HCT116 (cell line): ENCODE measurements around the gene MTHFD2. TPM values are rescaled to one million over a fixed set of nuclear protein-coding genes. Genes with fewer than 3 reads are reported as not detected.

Experiments
- ATAC-seq: fragments of 200-7000 bp; cut with Tn5 transposase; 2 replicates; pipeline ENCODE4 v1.9.1; 2020; ENCODE audit warnings: mild to moderate bottlenecking, moderate library complexity
- BruUV-seq: library from RNA; stranded (reverse); fragments of 400-500 nt; replicated peaks from 2 replicates; lab custom pipeline; 2021; lab: Mats Ljungman, UMichigan
- CTCF ChIA-PET: fragments of 300-600 bp; sonication (Branson Sonifier 250); formaldehyde crosslinking; loops from one replicate; lab custom pipeline; 2021; ENCODE audit warnings: antibody characterized with exemption; lab: Charles Lee
- POLR2A ChIA-PET: fragments of 300-600, 350-600 bp; sonication (Branson Sonifier 250); formaldehyde crosslinking; loops from one replicate; lab custom pipeline; 2021; ENCODE audit warnings: antibody characterized with exemption; lab: Charles Lee
- RAD21 ChIA-PET, 2 experiments: fragments of 300-600 bp; sonication (Branson Sonifier 250); formaldehyde crosslinking; loops; one replicate each; lab custom pipeline; 2023; ENCODE audit warnings: low total read pairs in 2 of 2; ENCODE audit not compliant: uncharacterized antibody in 2 of 2, unreplicated experiment in 2 of 2, low non-redundant PET in 1 of 2; lab: Charles Lee
- DNase-seq: peaks from one replicate; pipeline ENCODE4 v3.0.0-alpha.2; 2010; ENCODE audit warnings: low read depth, low spot score
- H2AFZ ChIP-seq: fragments of 200-600 bp; shearing (Covaris generic), sonication (generic); 2 replicates; pipeline ENCODE4 v1.6.1; 2017; ENCODE audit warnings: low read depth, mixed run types, mixed read lengths, antibody characterized with exemption, low read length; ENCODE audit not compliant: poor library complexity, severe bottlenecking
- H3K27ac ChIP-seq: 2 replicates; pipeline ENCODE4 v1.5.1; 2012; ENCODE audit warnings: low read depth, low read length
- H3K27me3 ChIP-seq: fragments of 200-600 bp; sonication (generic); 2 replicates; pipeline ENCODE4 v1.6.1; 2016; ENCODE audit warnings: mixed run types, low read length, mixed read lengths; ENCODE audit not compliant: insufficient read depth
- H3K36me3 ChIP-seq, 2 experiments: fragments of 200-500 bp in 1 of 2; fragments of 200-600 bp in 1 of 2; sonication (Bioruptor generic) in 1 of 2; sonication (generic) in 1 of 2; 2 replicates each; pipeline versions ENCODE4 v1.5.1 to v1.6.1; 2014 to 2016; ENCODE audit warnings: low read length in 2 of 2, inconsistent platforms in 1 of 2, mixed read lengths in 1 of 2, mixed run types in 1 of 2; ENCODE audit not compliant: insufficient read depth in 2 of 2, control insufficient read depth in 1 of 2
- H3K4me1 ChIP-seq, 2 experiments: fragments of 200-600 bp in 1 of 2; sonication (generic) in 1 of 2; 2 replicates each; pipeline versions ENCODE4 v1.5.1 to v1.6.1; 2012 to 2017; ENCODE audit warnings: low read length in 2 of 2, inconsistent platforms in 1 of 2, mild to moderate bottlenecking in 1 of 2, mixed read lengths in 1 of 2, mixed run types in 1 of 2, moderate library complexity in 1 of 2; ENCODE audit not compliant: insufficient read depth in 2 of 2, control insufficient read depth in 1 of 2
- H3K4me2 ChIP-seq: fragments of 200-600 bp; sonication (generic); 2 replicates; pipeline ENCODE4 v1.6.1; 2017; ENCODE audit warnings: mixed run types, low read length, mixed read lengths
- H3K4me3 ChIP-seq, 2 experiments: fragments of 200-600 bp in 1 of 2; sonication (generic) in 1 of 2; replicated peaks in 1 of 2; 2 replicates each; pipeline ENCODE4 v1.5.1; 2011 to 2016; ENCODE audit warnings: low read length in 2 of 2, control low read depth in 1 of 2, low read depth in 1 of 2, mild to moderate bottlenecking in 1 of 2, mixed read lengths in 1 of 2, mixed run types in 1 of 2
- H3K79me2 ChIP-seq: fragments of 200-600 bp; sonication (generic); 2 replicates; pipeline ENCODE4 v1.6.1; 2017; ENCODE audit warnings: mild to moderate bottlenecking, mixed run types, low read length, moderate library complexity, mixed read lengths; ENCODE audit not compliant: insufficient read depth
- H3K9ac ChIP-seq: fragments of 200-600 bp; sonication (generic); 2 replicates; pipeline ENCODE4 v1.6.1; 2016; ENCODE audit warnings: low read length, mixed read lengths
- H3K9me2 ChIP-seq: fragments of 200-600 bp; sonication (generic), shearing (Covaris generic); 2 replicates; pipeline ENCODE4 v1.6.1; 2017; ENCODE audit warnings: mixed run types, mild to moderate bottlenecking, moderate library complexity; ENCODE audit not compliant: insufficient read depth
- H3K9me3 ChIP-seq, 2 experiments: fragments of 200-500 bp in 1 of 2; fragments of 200-600 bp in 1 of 2; sonication (Bioruptor generic) in 1 of 2; sonication (generic) in 1 of 2; 2 replicates each; pipeline ENCODE4 v1.6.1; 2014 to 2017; ENCODE audit warnings: low read length in 2 of 2, mixed read lengths in 2 of 2, inconsistent platforms in 1 of 2, low read depth in 1 of 2, mild to moderate bottlenecking in 1 of 2, mixed run types in 1 of 2, moderate library complexity in 1 of 2; ENCODE audit not compliant: control insufficient read depth in 1 of 2, insufficient read depth in 1 of 2
- H4K20me1 ChIP-seq: fragments of 200-600 bp; sonication (generic), shearing (Covaris generic); 2 replicates; pipeline ENCODE4 v1.6.1; 2017; ENCODE audit warnings: mixed run types, mild to moderate bottlenecking, moderate library complexity; ENCODE audit not compliant: insufficient read depth
- CBX3 ChIP-seq: IDR thresholded peaks from 2 replicates; pipeline ENCODE4 v1.6.1; 2012; ENCODE audit warnings: low read depth
- EZH2 ChIP-seq: fragments of 200-600 bp; sonication (generic); IDR thresholded peaks from 2 replicates; pipeline ENCODE4 v1.6.1; 2017; ENCODE audit warnings: antibody characterized with exemption, mixed run types
- JUND ChIP-seq: IDR thresholded peaks from 2 replicates; pipeline ENCODE4 v1.6.1; 2012
- POLR2A ChIP-seq: IDR thresholded peaks from 2 replicates; pipeline ENCODE4 v1.7.0; 2011; ENCODE audit warnings: borderline replicate concordance; ENCODE audit not compliant: insufficient read depth, insufficient read length; ENCODE audit errors: extremely low read depth
- RAD21 ChIP-seq: IDR thresholded peaks from 2 replicates; pipeline ENCODE4 v1.6.1; 2012; ENCODE audit warnings: low read depth, mild to moderate bottlenecking
- SIN3A ChIP-seq: IDR thresholded peaks from 2 replicates; pipeline ENCODE4 v1.6.1; 2012; ENCODE audit warnings: low read depth
- SRF ChIP-seq: IDR thresholded peaks from 2 replicates; pipeline ENCODE4 v1.6.1; 2012; ENCODE audit warnings: low read depth
- TCF7L2 ChIP-seq: IDR thresholded peaks from 2 replicates; pipeline ENCODE4 v1.7.0; 2011; ENCODE audit warnings: borderline replicate concordance, inconsistent platforms; ENCODE audit not compliant: insufficient read depth, insufficient read length; ENCODE audit errors: extremely low read depth
- ZFX ChIP-seq: fragments of 450-650 bp; IDR thresholded peaks from 2 replicates; pipeline ENCODE4 v1.6.1; 2017
- intact Hi-C: fragments of 100-400 bp; cut with micrococcal nuclease; formaldehyde crosslinking; loops from 2 replicates; pipeline ENCODE4 v1.10.0; 2022
- total RNA-seq: library from RNA; stranded (reverse); gene quantifications from one replicate; pipeline ENCODE4 v1.2.1, GENCODE V29; 2021; ENCODE audit not compliant: unreplicated experiment
- TF ChIP-seq, protein P1 (sequence below): IDR thresholded peaks from 2 replicates; pipeline ENCODE4 v1.6.1; 2012
- TF ChIP-seq, protein P2 (sequence below): IDR thresholded peaks from 2 replicates; pipeline ENCODE4 v1.6.1; 2012; ENCODE audit warnings: low read depth

MTHFD2 gene
- total RNA-seq, 1 experiment from 2014 or later: 445 TPM

DNA sequence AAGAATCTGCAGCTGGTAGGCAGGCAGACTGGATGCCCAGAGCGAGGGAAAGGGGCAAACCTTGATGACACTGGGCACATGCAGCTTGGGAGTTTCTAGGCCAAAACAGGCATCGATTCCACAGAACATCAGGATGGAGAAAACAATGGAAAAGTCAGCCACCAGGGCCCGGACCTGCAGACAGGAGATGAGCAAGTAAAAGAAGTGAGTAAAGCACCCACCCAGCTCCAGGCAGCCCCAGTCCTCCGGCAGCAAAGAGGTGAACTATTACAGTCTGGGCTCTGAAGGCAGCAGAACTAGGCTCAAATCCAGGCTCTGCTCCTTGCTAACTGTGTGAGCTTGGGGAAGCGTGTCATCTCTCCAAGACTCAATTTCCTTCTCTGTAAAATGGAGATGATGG is 36.6 kb downstream of the MTHFD2 start (continued):
- TF ChIP-seq EZH2: no peak
- no peak for TF ChIP-seq JUND

DNA sequence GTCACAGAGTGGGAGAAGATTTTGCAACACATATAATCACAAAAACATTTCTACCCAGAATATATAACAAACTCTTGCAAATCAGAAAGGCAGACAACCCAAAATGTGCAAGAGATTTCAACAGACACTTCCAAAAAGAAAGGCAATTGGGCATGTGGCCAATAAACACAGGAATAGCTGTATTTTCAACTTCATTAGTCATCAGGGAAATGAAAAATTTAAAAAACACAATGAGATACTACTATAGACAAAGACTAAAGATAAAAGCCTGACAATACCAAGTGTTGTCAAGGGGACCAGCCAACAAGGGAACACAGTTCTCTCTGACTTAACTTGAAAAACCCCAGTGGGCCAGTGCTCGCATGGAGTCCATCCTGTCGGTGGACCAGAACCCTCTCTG is 40.5 kb downstream of the MTHFD2 start:
- ATAC-seq (no peak), DNase-seq (no peak)
- H3K27me3 ChIP-seq: no peaks in the 10 kb centered on the region
- RAD21 ChIA-PET: no interaction called here
- POLR2A ChIA-PET: no interaction called here
- H3K9ac ChIP-seq: no peak overlapping the region
- no peak overlapping the region for H2AFZ ChIP-seq
- peaks cover 0 to 9% of the 10 kb centered on the region in 2 experiments; a peak in 2 of 4 replicates for H3K4me1 ChIP-seq
- no peaks in the 10 kb centered on the region for H3K9me3 ChIP-seq
- no peaks in the 10 kb centered on the region for H4K20me1 ChIP-seq
- H3K36me3 ChIP-seq: no peaks in the 10 kb centered on the region
- no peaks in the 10 kb centered on the region for H3K79me2 ChIP-seq
- no peak overlapping the region for H3K4me3 ChIP-seq
- no peak overlapping the region for H3K27ac ChIP-seq
- TF ChIP-seq SRF (no peak), CBX3 (0 out of 2 replicates have a peak, but pooled peaks have one; percentile 20)
- TF ChIP-seq, all 23 proteins: peak for 1
- no peaks in the 10 kb centered on the region for H3K9me2 ChIP-seq
- H3K4me2 ChIP-seq: no peak overlapping the region
- BruUV-seq: no TSS peak
- intact Hi-C loops: no loop called here
- CTCF ChIA-PET: interaction anchor here (0.6 kb wide), 1 partner anchor 162 kb away, joined by 3 read pairs; no protein-coding TSS in a partner anchor

DNA sequence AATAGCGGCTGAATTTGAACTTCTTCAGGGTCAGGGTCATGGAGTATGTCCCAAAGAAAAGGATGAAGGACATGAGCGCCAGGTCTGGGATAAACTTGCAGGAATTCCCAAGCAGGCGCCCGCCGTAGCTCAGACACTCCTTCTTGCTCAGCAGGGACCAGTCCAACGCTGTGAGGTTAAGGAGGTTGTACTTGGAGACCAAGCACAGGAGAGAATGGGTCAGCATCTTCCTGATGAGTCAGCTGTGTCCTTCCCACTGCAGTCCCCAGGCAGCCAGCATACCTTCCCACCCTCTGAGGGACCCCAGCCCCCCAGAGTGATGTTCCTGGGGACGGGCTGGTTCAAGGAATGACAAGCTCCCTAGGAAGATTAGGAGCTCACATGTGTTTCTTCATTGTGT is 40.9 kb downstream of the MTHFD2 start:
- Histone ChIP-seq H3K27ac (no peak overlapping the region), H4K20me1 (no peaks in the 10 kb centered on the region), H3K79me2 (no peaks in the 10 kb centered on the region), H3K9me2 (no peaks in the 10 kb centered on the region), H2AFZ (no peak overlapping the region), H3K36me3 (no peaks in the 10 kb centered on the region), H3K4me3 (no peak overlapping the region), H3K9me3 (no peaks in the 10 kb centered on the region), H3K9ac (no peak overlapping the region), H3K4me2 (no peak overlapping the region), H3K4me1 (peaks cover 0 to 9% of the 10 kb centered on the region in 2 experiments; a peak in 2 of 4 replicates), H3K27me3 (no peaks in the 10 kb centered on the region)
- CTCF ChIA-PET: interaction anchor here (0.6 kb wide), 1 partner anchor 162 kb away, joined by 3 read pairs; no protein-coding TSS in a partner anchor
- RAD21 ChIA-PET: no interaction called here
- TF ChIP-seq TCF7L2 (no peak), POLR2A (no peak), EZH2 (no peak), SIN3A (no peak), RAD21 (no peak), ZFX (no peak)
- TF ChIP-seq, protein P1, sequence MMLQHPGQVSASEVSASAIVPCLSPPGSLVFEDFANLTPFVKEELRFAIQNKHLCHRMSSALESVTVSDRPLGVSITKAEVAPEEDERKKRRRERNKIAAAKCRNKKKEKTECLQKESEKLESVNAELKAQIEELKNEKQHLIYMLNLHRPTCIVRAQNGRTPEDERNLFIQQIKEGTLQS: no peak
- TF ChIP-seq, protein P2, sequence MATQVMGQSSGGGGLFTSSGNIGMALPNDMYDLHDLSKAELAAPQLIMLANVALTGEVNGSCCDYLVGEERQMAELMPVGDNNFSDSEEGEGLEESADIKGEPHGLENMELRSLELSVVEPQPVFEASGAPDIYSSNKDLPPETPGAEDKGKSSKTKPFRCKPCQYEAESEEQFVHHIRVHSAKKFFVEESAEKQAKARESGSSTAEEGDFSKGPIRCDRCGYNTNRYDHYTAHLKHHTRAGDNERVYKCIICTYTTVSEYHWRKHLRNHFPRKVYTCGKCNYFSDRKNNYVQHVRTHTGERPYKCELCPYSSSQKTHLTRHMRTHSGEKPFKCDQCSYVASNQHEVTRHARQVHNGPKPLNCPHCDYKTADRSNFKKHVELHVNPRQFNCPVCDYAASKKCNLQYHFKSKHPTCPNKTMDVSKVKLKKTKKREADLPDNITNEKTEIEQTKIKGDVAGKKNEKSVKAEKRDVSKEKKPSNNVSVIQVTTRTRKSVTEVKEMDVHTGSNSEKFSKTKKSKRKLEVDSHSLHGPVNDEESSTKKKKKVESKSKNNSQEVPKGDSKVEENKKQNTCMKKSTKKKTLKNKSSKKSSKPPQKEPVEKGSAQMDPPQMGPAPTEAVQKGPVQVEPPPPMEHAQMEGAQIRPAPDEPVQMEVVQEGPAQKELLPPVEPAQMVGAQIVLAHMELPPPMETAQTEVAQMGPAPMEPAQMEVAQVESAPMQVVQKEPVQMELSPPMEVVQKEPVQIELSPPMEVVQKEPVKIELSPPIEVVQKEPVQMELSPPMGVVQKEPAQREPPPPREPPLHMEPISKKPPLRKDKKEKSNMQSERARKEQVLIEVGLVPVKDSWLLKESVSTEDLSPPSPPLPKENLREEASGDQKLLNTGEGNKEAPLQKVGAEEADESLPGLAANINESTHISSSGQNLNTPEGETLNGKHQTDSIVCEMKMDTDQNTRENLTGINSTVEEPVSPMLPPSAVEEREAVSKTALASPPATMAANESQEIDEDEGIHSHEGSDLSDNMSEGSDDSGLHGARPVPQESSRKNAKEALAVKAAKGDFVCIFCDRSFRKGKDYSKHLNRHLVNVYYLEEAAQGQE: no peak
- intact Hi-C loops: no loop called here
- POLR2A ChIA-PET: no interaction called here
- no TSS peak for BruUV-seq
- no peak for ATAC-seq
- DNase-seq: no peak
